DMS 273 treated with DMSO at 0.1 percent for 48 hours (cell line): Measurements from ENCODE around the gene TMA16.

Source experiments
- DNase-seq: peaks from one replicate; lab custom pipeline; 2025; lab: John Stamatoyannopoulos, UW

TMA16 gene

DNA sequence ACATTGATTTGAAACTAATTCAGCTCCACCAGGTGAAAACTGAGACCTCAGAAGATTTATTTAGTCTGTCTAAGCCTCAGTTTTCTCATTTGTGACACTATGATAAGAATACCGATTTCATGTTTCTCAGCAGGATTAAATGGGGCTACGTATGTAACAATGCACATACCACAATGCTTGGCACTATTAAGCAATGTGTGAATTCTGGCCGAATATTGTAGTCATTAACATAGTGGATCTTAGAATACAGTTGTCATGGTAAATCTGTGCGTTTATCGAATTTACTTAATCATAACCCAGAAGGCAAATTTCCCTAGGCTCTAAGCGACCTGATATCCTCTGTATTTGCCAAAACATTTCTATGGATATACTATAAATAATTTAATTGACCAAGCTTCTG is 69.1 kb downstream of the TMA16 start:
- DNase-seq: no peak

DNA sequence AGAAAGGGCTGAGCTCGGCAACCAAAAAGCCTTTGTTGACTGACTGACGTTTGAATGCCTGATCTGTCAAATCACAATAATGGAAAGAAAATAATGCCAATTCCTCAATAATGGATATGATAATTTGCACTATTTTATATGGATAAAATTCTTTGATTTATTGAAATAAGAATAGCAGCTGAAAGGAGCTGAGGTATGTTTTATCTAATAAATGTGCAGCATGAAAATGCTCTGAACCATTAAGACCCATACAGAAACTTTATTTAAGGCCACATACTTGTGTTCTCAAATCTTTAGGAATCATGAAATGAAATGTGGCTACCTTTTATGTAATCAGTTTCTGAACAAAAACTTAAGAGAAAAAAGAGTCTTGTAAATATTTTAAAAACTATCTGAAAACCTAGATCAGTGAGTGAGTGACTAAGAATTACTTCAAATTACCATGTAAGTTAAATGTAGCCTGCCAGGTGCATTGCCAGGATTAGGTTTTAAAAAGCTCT is 69.8 kb downstream of the TMA16 start:
- no peak for DNase-seq

DNA sequence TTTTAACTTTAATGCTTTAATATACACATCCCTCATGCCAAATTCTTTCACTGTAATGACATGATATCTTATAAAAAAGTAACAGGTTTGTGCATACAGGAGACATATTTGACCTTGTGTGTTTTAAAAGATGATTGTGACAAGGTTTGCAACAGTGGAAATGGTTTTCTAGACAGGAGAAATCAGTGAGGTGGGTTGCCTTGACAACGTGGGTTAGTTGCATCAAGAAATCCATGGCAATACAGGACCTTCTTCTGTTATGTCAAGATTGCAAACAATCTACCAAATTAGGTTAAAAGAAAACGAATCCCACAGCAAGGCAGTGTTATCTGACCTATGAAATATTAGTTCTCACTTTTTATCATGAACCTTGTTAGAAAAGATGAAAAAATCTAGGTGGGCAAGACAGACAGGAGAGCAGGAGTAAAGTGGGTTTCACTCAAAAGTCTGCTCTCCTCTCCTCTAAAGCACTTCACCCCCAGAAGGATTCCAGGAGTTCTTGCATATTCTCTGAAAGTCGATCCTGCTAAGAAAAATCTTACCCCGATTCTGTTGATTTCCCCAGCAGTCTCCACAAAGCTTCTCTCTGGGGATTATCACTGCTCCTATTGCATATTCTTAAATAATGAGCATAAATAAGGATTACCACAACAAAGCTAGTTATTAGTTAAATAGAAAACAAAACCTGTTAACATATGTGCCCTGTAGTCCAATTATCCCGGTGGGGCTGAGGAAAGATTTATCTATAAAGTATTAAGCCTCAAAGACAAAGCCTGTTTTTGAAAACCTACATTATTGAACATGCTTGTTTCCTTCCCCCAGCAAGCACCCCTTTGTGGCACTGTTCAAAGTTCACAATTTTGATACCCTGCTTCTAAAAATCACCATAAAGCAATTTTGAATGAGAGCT is 71.0 kb downstream of the TMA16 start:
- no peak for DNase-seq

DNA sequence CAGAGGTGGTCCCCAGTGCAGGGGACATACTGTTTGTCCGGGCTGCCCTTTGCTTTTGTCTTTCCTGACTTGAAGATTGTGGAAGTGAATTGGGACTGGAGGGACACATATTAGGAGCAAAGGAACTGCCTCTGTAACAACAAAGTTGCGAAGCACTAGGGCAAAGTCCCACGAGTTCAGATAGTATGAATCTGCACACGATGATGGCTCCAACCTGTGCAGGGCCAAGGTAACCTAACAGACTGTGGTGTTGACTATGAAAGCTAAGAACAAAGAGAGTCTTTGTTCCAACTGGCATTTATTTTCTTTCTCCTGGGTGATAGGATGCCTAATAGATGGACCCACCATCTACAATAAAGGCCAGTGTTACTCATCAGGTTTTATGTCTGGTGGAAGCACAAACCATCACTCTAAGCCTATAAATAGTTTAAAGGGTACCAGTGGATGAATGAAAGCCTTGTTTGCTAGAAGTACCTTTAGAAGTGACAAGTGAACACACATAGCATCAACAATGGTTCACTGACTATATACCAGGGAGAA is 71.8 kb downstream of the TMA16 start:
- DNase-seq: no peak

DNA sequence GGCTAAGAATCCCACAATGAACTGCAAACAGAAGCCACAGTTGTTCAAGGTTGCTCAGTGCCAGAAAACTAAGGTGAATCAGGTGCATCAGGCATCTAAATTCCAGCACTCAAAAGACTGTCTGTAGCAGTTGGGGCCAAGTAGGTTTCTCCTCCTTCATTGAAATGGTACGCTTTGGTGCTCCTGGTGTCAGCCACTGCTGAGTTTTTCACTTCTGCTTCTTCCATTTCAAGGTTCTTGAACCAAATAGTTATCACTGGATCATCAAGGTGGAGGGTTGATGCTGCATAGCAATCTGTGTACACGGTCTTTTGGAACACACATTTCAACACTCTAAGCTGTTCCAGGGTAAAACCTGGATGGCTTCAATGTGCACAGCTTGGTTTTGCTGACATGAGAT is 74.4 kb downstream of the TMA16 start:
- no peak for DNase-seq
